T-helper 2 cell treated with Interferon-gamma antibody and Interleukin-4, amounts not matched to agents 5 μg/mL and 100 μg/mL, for 36 hours (primary cell): Measurements from ENCODE around the gene MRPS18B.

Experiments
- DNase-seq: peaks from one replicate; pipeline ENCODE4 v3.0.0; 2021; ENCODE audit warnings: low spot score
- H3K27ac Mint-ChIP-seq: one replicate; pipeline ENCODE4 v1.8.0; 2021; ENCODE audit warnings: mild to moderate bottlenecking, mixed read lengths
- H3K27me3 Mint-ChIP-seq: one replicate; pipeline ENCODE4 v1.8.0; 2021; ENCODE audit warnings: low read depth, mixed read lengths
- H3K36me3 Mint-ChIP-seq: one replicate; pipeline ENCODE4 v1.8.0; 2021; ENCODE audit warnings: low read depth, mixed read lengths
- H3K4me1 Mint-ChIP-seq: one replicate; pipeline ENCODE4 v1.8.0; 2021; ENCODE audit warnings: low read depth, mixed read lengths
- H3K4me3 Mint-ChIP-seq: one replicate; pipeline ENCODE4 v1.8.0; 2022; ENCODE audit warnings: mild to moderate bottlenecking, moderate library complexity, mixed read lengths
- H3K9me3 Mint-ChIP-seq: one replicate; pipeline ENCODE4 v1.8.0; 2021; ENCODE audit warnings: mixed read lengths

Gene MRPS18B

DNA sequence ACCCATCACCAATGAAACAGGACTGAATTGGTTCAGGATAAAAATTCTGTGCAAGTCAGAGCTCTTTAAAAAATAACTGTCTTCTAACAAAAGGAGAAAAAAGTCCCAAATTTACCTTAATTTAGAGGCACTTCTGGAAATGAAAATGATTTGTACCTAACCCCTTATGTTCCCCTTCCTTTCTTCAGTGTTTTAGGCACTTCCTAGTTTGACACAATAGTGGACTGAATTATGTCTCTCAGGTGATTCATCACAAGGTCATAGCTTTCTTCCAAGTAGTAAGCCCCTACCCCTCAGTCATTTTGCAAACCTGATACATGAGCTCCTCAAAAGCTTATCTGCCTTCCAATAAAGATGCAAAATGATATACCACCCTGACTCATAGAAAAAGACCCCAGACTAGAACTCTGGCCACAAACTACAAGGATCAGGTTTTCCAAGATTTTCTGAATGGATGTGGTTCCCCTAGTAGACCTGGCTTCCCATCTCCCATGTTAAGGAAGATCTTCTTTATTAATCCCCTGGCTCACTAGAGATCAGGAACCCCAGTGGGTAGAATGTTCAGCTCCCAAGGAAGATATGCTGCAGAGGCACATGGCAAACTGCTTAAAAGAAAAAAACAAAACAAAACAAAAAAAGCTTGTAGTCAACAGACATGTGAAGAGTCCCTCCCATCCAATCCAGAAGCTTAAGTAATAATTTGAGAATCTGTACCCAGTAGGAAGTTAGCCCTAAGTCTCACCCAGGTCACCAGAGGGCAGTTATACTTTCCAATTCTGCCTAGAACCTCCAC lies 4.2 kb upstream of the MRPS18B start:
- Mint-ChIP-seq H3K4me3 (peak overlapping the region; percentile 91), H3K36me3 (peaks cover 71% of the 10 kb centered on the region), H3K9me3 (no peaks in the 10 kb centered on the region), H3K27ac (peak overlapping the region; percentile 97), H3K4me1 (peaks cover 42% of the 10 kb centered on the region), H3K27me3 (peaks cover 5% of the 10 kb centered on the region)
- DNase-seq = no peak

DNA sequence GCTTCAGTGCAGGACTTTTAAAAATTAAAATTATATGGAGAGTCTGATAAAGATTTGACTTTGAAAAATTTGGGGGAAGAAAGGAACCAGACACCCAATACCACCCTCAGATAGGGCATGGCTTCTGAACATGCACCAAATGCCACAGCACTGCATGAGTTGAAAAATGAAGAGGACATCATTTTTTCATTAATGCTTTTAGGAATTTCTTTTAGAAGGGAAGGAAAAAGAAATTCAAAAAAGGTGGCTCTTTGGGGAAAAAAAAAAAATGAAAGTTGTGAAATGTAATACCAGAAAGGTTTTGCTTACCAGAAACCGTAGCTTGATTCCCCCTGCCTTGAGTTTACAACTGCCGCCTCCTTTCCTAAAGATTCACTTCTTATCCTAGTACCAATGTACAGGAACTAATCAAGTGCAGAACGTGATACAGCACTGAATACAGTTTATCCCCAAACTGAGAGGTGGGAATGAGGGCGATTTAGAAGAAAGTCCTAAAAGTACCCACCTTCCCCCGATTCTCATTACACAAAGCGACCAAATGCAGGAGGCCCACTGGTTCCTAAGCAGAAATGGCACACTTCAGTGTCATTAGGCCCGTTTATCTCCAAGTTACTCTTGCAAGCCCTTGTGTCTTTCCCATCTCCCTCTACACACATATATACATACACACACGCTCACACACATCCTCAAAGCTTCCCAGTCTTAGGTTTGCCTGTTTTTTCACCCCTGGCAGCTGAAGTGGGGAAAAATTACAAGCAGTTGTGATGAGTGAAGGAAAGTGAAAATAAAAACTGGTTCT lies 3.4 kb upstream of the MRPS18B start:
- H3K4me1 Mint-ChIP-seq = peaks cover 41% of the 10 kb centered on the region
- peaks cover 66% of the 10 kb centered on the region for H3K36me3 Mint-ChIP-seq
- H3K27me3 Mint-ChIP-seq = peaks cover 5% of the 10 kb centered on the region
- H3K27ac Mint-ChIP-seq = peak overlapping the region; percentile 97
- peak overlapping the region; percentile 91 for H3K4me3 Mint-ChIP-seq
- no peak for DNase-seq
- H3K9me3 Mint-ChIP-seq = no peaks in the 10 kb centered on the region

DNA sequence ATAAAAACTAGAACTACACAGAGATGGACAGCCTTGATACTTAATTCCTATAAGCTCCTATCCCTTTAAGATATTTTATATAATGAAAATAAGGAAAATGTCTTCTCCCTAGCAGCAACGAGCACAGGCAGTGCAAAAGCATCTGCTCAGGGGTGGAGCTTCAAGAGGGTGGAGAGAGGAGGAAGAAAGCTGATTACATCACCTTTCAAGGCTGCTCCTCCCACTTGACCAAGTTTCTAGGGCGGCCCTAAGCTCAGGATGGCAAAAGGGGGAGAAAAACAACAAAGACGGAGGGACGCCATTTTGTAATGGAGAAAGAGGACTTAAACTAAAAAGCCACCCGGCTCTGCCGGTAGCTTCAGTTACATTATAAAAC lies 2.8 kb upstream of the MRPS18B start:
- Mint-ChIP-seq H3K36me3 (peaks cover 65% of the 10 kb centered on the region), H3K9me3 (no peaks in the 10 kb centered on the region), H3K27me3 (peaks cover 5% of the 10 kb centered on the region), H3K4me1 (peaks cover 47% of the 10 kb centered on the region), H3K27ac (peak overlapping the region; percentile 97), H3K4me3 (peak overlapping the region; percentile 91)
- DNase-seq = peak; percentile 84

DNA sequence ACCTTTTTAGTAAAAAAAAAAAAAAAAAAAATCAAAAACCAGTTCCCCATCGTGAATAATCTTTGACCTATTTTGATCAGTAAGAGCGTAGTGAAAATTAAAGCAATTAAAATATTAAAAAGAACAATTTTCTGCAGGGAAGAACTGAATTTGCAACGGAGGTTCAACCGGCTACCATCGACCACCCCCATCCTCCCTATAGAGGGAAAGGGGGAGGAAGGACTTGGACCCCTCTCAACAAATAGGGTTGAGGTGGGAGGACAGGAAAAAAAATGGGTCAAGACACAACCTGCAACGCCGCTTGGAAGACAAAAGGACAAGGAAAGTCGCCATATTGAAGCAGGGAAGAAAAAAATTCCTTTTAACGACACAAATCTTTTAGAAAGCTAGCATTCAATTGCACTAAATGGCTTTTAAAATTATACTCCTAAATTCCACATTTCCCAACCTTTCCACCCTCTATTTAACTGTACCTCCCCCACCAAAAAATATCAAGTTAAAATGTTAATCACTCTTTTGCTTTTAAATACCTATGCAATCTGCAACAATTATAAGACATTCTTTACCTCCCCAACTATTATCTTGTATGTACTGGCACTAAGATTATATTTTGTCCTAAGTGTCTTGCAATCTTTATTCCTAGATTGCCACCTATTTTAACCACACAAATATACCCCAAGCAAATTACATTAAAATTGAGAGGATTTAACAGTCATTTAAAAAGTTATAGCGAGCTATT lies 2.3 kb upstream of the MRPS18B start:
- Mint-ChIP-seq H3K36me3 (peaks cover 63% of the 10 kb centered on the region), H3K27ac (peak overlapping the region; percentile 97), H3K4me3 (peak overlapping the region; percentile 91), H3K4me1 (peaks cover 42% of the 10 kb centered on the region), H3K9me3 (no peaks in the 10 kb centered on the region), H3K27me3 (peaks cover 5% of the 10 kb centered on the region)
- DNase-seq = no peak

DNA sequence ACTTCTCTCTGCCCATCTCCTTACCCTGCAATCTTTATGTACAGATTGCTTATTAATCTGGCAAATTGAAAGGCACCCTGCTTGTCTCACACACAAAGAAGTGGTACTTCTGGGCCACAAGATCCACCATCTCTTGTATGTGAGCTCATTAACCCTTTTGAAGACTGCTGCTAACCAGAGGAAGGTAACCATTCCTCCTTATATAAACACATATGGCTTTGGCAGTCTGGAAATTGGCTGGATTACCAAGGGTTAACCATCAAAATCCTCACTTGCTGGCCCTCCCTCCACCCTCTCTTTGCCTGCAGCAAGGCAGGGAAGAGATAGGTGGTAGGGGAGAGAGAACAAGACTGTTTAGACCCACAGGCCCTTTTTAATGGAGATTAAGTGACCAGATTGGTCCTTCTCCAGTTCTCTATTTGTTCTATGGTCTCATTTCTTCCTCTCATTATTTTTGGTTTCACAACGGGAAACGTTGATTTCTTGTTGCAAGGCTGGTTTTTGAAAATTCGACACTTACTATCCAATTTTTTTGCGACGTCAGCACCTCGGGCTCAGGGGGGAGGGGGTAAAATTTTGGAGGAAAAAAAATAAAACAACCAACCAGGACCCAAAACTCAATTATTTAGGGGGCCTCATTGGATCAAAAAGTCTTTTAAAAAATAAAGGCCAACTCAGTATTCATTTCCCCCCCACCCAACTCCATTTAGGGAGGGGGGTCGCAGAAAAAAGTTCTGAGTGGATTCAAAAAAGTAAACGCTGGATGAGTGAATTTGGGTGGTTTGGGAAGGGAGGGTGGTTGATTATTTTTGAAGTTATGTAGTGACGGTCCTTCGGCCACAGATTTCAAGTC lies 1.5 kb upstream of the MRPS18B start:
- Mint-ChIP-seq H3K27me3 (peaks cover 5% of the 10 kb centered on the region), H3K4me1 (peaks cover 39% of the 10 kb centered on the region), H3K9me3 (no peaks in the 10 kb centered on the region), H3K4me3 (peak overlapping the region; percentile 91), H3K36me3 (peaks cover 62% of the 10 kb centered on the region), H3K27ac (peak overlapping the region; percentile 97)
- DNase-seq = no peak

DNA sequence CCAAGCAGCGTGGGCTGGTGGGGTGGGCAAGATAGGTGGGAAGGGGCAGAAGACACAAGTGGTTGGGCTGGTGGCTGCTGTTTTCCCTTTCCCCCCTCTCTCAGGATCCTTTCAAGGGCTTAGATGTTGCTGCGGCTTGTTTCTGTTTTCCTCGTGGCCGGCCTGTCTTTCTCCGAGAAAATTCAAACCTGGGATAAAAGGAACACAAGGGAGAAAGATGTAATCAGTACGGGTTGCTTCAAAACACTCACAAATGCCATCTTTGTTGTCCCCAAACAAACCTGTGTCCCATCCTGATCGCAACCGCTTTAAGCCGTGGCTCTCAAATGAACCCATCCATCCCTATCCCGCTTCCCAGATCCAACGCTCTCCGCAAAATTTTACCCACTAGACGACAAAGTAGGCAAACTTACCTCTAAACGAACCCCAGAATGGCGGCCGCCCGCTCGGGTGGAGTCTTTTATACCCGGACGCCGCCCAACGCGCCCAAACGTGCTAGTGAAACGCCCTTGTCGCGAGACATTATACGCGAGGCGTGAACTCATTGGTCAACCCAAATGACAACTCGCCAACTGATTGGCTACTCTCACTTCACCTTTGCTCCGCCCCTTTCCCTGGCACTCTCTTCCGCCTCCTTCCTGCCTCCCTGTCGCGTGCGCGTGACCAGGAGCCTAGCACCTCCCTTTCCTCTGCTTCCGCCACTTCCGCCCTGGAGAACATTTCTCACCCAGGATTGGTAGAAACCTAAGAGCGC lies 652 bp upstream of the MRPS18B start, which contains the start of gene PPP1R10:
PPP1R10 (minus strand) TSS at position 433 of the 754 bp plus-strand sequence. CDS start 7,299 bp downstream, outside the sequence.
- Mint-ChIP-seq H3K27ac (peak within 1 kb of the TSS; percentile 97), H3K36me3 (peaks cover 58% of the 10 kb centered on the region), H3K4me3 (peak within 1 kb of the TSS; percentile 91), H3K4me1 (peaks cover 31% of the 10 kb centered on the region), H3K9me3 (no peaks in the 10 kb centered on the region), H3K27me3 (peaks cover 5% of the 10 kb centered on the region)
- peak; percentile 99 for DNase-seq

DNA sequence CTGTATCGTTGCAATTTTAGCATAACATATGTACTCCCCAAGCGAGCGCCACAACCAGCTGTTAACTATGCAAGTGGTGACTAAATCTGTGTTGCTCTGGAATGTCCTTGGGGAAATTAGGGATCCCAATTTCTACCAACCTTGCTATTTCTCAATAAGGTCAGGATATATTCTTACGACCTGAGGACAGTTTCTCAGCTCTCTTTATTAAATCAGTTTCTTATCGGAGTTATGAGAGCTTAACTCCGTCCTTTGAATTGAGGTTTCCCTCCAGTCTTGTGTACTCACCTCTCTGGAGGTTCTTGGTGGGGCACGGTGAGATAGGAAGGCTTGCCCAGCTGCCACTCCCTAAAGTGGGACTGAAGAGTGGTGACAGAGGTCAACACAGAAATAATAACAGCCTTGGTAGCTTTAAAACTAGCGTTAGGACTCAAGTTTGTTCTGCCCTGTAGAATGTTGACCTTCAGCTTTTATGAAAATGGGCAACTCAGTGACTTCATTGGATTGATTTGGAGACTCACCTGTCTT lies 694 bp downstream of the MRPS18B start:
- H3K27me3 Mint-ChIP-seq = peaks cover 5% of the 10 kb centered on the region
- H3K36me3 Mint-ChIP-seq = peaks cover 58% of the 10 kb centered on the region
- no peak for DNase-seq
- peak overlapping the region; percentile 97 for H3K27ac Mint-ChIP-seq
- H3K9me3 Mint-ChIP-seq = no peaks in the 10 kb centered on the region
- peaks cover 25% of the 10 kb centered on the region for H3K4me1 Mint-ChIP-seq
- peak overlapping the region; percentile 91 for H3K4me3 Mint-ChIP-seq

DNA sequence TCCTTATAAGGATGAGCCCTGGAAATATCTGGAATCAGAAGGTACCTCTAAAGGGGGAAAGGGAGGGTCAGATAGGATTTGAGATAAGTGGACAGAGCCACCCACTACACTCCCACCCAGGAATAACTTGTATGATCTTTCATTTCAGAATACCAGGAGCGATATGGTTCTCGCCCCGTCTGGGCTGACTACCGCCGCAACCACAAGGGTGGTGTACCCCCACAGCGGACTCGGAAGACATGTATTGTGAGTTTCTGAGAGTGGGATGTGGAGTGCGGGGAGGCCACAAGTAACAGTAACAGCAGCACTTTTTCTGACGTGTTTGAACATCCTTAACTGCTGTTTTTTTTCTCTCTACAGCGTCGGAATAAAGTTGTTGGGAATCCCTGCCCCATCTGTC lies 1.9 kb downstream of the MRPS18B start:
- no peaks in the 10 kb centered on the region for H3K9me3 Mint-ChIP-seq
- peaks cover 15% of the 10 kb centered on the region for H3K4me1 Mint-ChIP-seq
- peak overlapping the region; percentile 97 for H3K27ac Mint-ChIP-seq
- H3K27me3 Mint-ChIP-seq = peaks cover 5% of the 10 kb centered on the region
- peaks cover 50% of the 10 kb centered on the region for H3K36me3 Mint-ChIP-seq
- DNase-seq = no peak
- peak overlapping the region; percentile 91 for H3K4me3 Mint-ChIP-seq

DNA sequence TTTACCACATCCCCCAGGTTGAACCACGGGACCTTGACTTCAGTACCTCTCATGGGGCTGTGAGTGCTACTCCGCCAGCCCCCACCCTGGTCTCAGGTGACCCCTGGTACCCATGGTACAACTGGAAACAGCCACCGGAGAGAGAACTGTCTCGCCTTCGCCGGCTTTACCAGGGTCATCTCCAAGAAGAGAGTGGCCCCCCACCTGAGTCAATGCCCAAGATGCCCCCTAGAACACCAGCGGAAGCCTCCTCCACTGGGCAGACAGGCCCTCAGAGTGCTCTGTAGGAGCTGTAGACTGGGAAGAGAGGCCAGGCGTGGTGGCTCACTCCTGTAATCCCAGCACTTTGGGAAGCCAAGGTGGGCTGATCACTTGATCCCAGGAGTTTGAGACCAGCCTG lies 7.9 kb downstream of the MRPS18B start:
- peaks cover 45% of the 10 kb centered on the region for H3K36me3 Mint-ChIP-seq
- H3K4me1 Mint-ChIP-seq = peaks cover 22% of the 10 kb centered on the region
- H3K27me3 Mint-ChIP-seq = no peaks in the 10 kb centered on the region
- H3K9me3 Mint-ChIP-seq = no peaks in the 10 kb centered on the region
- H3K27ac Mint-ChIP-seq = peak overlapping the region; percentile 99
- H3K4me3 Mint-ChIP-seq = peak overlapping the region; percentile 98
- DNase-seq = no peak

DNA sequence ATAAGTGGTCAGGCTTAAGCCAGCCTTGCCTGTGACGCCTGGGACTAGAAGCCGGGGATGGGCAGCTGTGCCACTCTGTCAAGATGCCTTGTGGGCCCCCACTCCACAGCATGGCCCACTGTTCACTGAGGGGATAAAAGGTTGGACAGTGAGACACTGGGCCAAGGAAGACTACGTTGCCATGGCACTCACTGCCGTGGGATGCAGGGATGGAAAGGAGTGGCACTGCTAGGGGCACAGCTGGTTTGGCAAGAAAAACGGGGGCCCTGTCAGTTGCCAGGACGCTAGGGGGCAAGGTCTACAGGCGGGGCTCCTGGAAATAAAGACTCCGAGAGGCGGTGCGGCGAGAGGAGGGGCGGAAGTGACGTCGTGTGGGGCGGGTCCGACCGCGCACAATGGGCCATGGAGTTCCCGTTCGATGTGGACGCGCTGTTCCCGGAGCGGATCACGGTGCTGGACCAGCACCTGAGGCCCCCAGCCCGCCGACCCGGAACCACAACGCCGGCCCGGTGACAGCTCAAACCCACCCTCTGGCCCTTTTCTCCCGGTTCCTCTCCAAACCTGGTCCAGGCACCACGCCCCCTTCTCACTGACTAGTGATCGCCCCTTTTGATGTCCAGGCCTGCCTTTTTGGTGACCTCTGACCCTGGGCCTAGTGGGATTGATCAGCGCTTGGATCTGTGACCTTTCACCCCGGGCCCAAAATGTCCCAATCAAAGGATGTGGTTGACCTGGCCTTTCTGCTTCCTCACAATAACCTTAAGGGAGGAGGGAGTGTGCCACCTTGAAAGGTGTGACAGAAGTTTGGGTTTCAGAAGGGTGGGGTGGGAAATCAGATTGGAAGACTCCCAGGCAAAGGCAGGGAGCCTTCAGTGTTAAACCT lies 9.1 kb downstream of the MRPS18B start, which contains the start of gene ATAT1:
ATAT1 (plus strand) TSS at position 391 of the 883 bp plus-strand sequence.
- Mint-ChIP-seq H3K4me3 (peak within 1 kb of the TSS; percentile 98), H3K9me3 (no peaks in the 10 kb centered on the region), H3K36me3 (peaks cover 47% of the 10 kb centered on the region), H3K27me3 (no peaks in the 10 kb centered on the region), H3K4me1 (peaks cover 22% of the 10 kb centered on the region), H3K27ac (peak within 1 kb of the TSS; percentile 99)
- DNase-seq = peak; percentile 84

DNA sequence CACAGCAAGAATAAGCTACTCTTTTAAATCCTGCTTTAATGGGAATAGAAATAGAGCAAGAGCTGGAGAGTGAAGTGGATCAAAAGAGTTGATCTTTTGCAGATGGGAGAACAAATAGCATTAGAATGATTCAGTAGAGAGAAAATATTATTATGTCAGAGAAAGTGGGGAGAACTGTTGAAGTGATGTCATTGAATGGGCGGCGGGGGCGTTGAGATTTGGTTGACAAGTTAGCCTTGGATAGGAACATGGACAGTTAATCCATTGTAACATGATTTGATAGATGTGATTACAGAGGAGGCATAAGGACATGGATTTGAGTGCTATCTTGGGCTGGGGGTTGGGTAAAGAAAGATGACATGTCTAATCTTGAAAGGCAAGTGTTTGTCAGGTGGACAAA lies 18.2 kb downstream of the MRPS18B start:
- peaks cover 21% of the 10 kb centered on the region for H3K36me3 Mint-ChIP-seq
- no peak for DNase-seq
- H3K27ac Mint-ChIP-seq = no peak overlapping the region
- H3K4me3 Mint-ChIP-seq = no peak overlapping the region
- H3K9me3 Mint-ChIP-seq = no peaks in the 10 kb centered on the region
- H3K27me3 Mint-ChIP-seq = no peaks in the 10 kb centered on the region
- peaks cover 1% of the 10 kb centered on the region for H3K4me1 Mint-ChIP-seq

DNA sequence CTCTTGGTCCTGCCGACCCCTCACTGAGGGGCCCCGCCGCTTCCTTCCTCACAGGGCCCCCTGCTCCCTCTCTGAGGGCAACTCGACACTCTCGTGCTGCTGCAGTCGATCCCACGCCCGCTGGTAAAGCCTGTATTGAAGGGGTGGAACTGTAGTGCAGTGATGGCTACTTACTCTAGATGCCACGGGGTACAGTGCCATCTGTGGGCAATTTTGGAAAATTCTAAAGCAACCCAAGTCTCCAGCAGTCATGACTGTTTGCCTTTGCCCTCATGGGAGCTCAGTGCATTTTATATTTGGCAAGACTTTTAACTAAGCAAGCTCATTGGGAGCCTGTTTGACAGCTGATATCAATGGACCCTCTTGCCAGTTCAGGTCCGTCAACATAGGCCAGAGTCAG lies 22.8 kb downstream of the MRPS18B start:
- H3K4me1 Mint-ChIP-seq = peaks cover 11% of the 10 kb centered on the region
- no peak overlapping the region for H3K27ac Mint-ChIP-seq
- no peak for DNase-seq
- H3K9me3 Mint-ChIP-seq = no peaks in the 10 kb centered on the region
- H3K27me3 Mint-ChIP-seq = no peaks in the 10 kb centered on the region
- H3K4me3 Mint-ChIP-seq = no peak overlapping the region
- H3K36me3 Mint-ChIP-seq = peaks cover 5% of the 10 kb centered on the region
